Thymus (tissue), 11 donors: ENCODE measurements around the gene PNPLA7. TPM values are rescaled to one million over a fixed set of nuclear protein-coding genes. Genes with fewer than 3 reads are reported as not detected.

Source experiments
- DNase-seq, 9 donors: peaks; one replicate each; pipeline ENCODE4 v3.0.0-alpha.2; 2013; ENCODE audit warnings: low spot score in 9 of 9, low read depth in 6 of 9, missing footprints in 1 of 9
- H3K27ac ChIP-seq, 2 donors: one replicate each; pipeline ENCODE4 v1.5.1; 2013; ENCODE audit warnings: control low read depth in 1 of 2, low read depth in 1 of 2, low read length in 1 of 2, mild to moderate bottlenecking in 1 of 2, moderate library complexity in 1 of 2
- H3K27me3 ChIP-seq, 2 donors: one replicate each; pipeline ENCODE4 v1.5.1; 2013; ENCODE audit warnings: low read length in 1 of 2; ENCODE audit not compliant: control insufficient read depth in 2 of 2, insufficient read depth in 1 of 2
- H3K36me3 ChIP-seq, 2 donors: one replicate each; pipeline ENCODE4 v1.5.1; 2013; ENCODE audit warnings: low read length in 1 of 2, mild to moderate bottlenecking in 1 of 2, moderate library complexity in 1 of 2; ENCODE audit not compliant: control insufficient read depth in 2 of 2, insufficient read depth in 2 of 2
- H3K4me1 ChIP-seq, 2 donors: one replicate each; pipeline ENCODE4 v1.5.1; 2013; ENCODE audit warnings: low read length in 2 of 2; ENCODE audit not compliant: control insufficient read depth in 2 of 2, insufficient read depth in 2 of 2
- H3K4me3 ChIP-seq, 2 donors: one replicate each; pipeline ENCODE4 v1.5.1; 2013; ENCODE audit warnings: low read length in 2 of 2, control low read depth in 1 of 2, mild to moderate bottlenecking in 1 of 2
- H3K9me3 ChIP-seq, 2 donors: one replicate each; pipeline ENCODE4 v1.5.1; 2013; ENCODE audit warnings: low read length in 1 of 2, mild to moderate bottlenecking in 1 of 2; ENCODE audit not compliant: control insufficient read depth in 2 of 2, insufficient read depth in 1 of 2
- WGBS: extraction: QIAGEN DNeasy Blood & Tissue Kit; methylation state at CpG from one replicate; pipeline ENCODE4 v1.1.7; 2013; 5-methylcytosine and 5-hydroxymethylcytosine counted together
- polyA plus RNA-seq: library from polyadenylated mRNA; stranded (reverse); fragments of 200-250 nt; gene quantifications from one replicate; pipeline ENCODE4 v1.2.3, GENCODE V29; 2013
- total RNA-seq: library from RNA; stranded (reverse); fragments of 120-200 nt; gene quantifications from one replicate; pipeline ENCODE4 v1.2.4, GENCODE V29; 2013
- donor health status: healthy.

Gene PNPLA7
- total and polyA plus RNA-seq, 2 donors, result 1.6 to 11.5 TPM

DNA sequence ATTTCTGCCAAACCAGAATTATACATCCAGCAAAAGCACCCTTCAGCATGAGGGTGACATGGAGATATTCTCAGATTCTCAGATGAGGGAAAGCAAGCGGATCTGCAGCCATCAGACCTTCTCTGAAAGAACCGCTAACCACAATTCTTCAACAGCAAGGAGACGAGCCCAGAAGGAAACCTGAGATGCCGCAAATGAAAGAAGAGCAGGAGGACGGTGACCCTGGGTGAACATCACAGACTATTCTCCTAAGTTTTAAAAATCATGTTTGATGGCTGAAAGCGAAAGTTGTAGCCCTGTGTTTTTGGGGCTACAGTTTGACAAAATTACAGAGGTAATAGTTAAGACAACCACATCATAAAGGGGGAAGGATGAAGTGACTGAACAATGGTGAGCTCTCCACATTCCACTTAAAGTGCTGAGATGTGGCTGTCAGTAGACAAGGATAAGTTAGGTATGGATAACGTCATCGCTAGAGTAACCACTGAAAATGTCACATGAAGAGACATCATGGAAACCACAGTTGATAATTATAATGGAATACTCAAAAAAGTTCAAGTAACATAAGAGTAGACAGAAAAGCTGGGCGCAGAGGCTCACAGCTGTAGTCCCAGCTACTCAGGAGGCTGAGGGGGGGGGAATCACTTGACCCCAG is 59.5 kb downstream of the PNPLA7 start:
- DNase-seq, result no peak
- H3K36me3 ChIP-seq, result no peaks in the 10 kb centered on the region

DNA sequence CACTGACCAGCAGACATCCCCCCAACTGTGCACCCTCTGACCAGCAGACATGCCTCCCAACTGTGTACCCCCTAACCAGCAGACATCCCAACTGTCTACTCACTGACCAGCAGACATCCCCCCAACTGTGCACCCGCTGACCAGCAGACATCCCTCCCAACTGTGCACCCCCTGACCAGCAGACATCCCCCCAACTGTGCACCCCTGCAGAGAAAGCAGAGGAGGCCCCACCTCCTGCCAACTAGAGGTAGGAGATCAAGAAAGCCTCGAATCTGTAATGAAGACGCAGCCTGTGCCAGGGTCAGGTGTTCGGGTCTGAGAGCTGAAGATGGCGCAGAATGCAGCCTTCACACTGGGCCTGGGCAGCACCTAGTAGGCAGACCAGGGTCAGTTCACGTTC is 61.3 kb downstream of the PNPLA7 start:
- WGBS, result 95% methylated on average over 6 of the region's 6 CpGs
- Histone ChIP-seq H3K27ac (no peak overlapping the region), H3K4me1 (peaks cover 0 to 14% of the 10 kb centered on the region in 2 donors), H3K27me3 (no peaks in the 10 kb centered on the region), H3K36me3 (no peaks in the 10 kb centered on the region), H3K9me3 (peaks cover 0 to 6% of the 10 kb centered on the region in 2 donors), H3K4me3 (no peak overlapping the region)
- no peak for DNase-seq

More for the DNA sequence above, 59.5 kb downstream of the PNPLA7 start:
- no peaks in the 10 kb centered on the region for H3K27me3 ChIP-seq
- no peak overlapping the region for H3K4me3 ChIP-seq
- H3K9me3 ChIP-seq, result peaks cover 0 to 6% of the 10 kb centered on the region in 2 donors
- H3K27ac ChIP-seq, result no peak overlapping the region
- H3K4me1 ChIP-seq, result peaks cover 0 to 14% of the 10 kb centered on the region in 2 donors
- WGBS, result 83% methylated on average over 9 of the region's 9 CpGs

DNA sequence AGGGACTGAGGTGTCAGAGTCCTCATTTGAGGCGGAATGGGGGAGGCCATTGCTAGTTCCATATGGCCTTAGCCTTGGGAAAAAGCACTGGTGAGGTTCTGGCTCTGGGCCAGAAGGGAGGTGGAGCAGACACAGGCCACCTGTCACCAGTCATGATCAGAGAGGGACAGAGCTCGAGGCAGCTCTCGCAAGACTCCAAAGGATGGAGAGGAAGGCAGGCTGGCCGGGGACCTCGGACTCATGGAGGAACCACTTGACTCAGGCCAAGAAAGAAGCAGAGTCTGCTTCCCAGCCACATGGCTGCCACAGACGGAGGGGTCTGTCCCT is 61.9 kb downstream of the PNPLA7 start:
- no peak for DNase-seq
- H3K4me3 ChIP-seq, result no peak overlapping the region
- no peaks in the 10 kb centered on the region for H3K27me3 ChIP-seq
- peaks cover 0 to 14% of the 10 kb centered on the region in 2 donors for H3K4me1 ChIP-seq
- no peak overlapping the region for H3K27ac ChIP-seq
- peaks cover 0 to 4% of the 10 kb centered on the region in 2 donors for H3K9me3 ChIP-seq
- 95% methylated on average over 6 of the region's 6 CpGs for WGBS
- no peaks in the 10 kb centered on the region for H3K36me3 ChIP-seq

DNA sequence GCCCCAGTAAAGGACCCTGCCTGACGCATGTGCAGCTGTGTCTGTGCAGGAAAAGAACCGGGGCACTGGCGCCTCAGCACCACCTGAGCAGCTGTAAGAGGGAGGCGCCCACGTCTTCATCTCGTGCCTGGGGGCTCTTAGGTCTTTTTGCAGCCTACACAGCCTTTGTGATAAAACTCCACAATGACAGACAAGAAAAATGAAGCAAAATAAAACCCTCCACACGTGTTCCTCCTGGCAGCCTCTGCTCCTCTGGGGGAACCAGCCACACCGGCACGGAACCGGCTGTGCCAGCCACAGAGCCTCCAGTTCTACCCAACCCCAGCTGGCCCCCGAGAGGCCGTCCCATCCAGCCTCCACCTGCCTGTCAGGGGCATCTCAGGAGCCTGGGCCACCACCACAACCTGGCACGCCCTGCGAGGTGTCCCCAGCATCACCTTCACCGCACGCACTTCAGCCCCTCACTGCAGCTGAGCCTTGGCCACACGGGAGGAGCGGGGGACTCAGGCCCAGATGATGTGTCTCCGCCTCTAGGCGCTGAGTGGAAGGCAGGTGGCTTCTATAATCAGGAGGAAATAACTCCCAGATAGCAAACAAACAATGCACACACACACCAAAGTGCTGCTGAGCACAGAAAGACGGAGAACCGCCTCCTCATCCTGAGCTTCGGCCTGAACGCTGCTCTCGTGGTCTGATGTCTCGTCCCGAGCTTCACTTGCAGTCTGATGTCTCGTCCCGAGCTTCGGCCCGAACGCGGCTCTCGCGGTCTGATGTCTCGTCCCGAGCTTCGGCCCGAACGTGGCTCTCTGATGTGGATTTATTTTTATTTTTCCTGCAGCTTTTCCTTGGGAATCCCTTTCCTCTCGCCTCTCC is 62.5 kb downstream of the PNPLA7 start:
- H3K36me3 ChIP-seq, result no peaks in the 10 kb centered on the region
- no peaks in the 10 kb centered on the region for H3K9me3 ChIP-seq
- H3K4me3 ChIP-seq, result no peak overlapping the region
- H3K27me3 ChIP-seq, result no peaks in the 10 kb centered on the region
- peak overlapping the region in 1 of 2 donors; percentile 64 for H3K27ac ChIP-seq
- DNase-seq, result peak in 2 of 9 donors; percentile 18 to 45
- WGBS, result 93% methylated on average over 41 of the region's 41 CpGs
- peaks cover 0 to 14% of the 10 kb centered on the region in 2 donors for H3K4me1 ChIP-seq

- H3K4me3 ChIP-seq, result no peak overlapping the region
- H3K36me3 ChIP-seq, result no peaks in the 10 kb centered on the region
- H3K27me3 ChIP-seq, result peaks cover 0 to 5% of the 10 kb centered on the region in 2 donors
- peak overlapping the region in 1 of 2 donors; percentile 32 for H3K27ac ChIP-seq
- H3K9me3 ChIP-seq, result no peaks in the 10 kb centered on the region
- 93% methylated on average over 35 of the region's 35 CpGs for WGBS
- H3K4me1 ChIP-seq, result peaks cover 0 to 18% of the 10 kb centered on the region in 2 donors
- DNase-seq, result no peak
These were observed 63.4 kb downstream of the PNPLA7 start for GRCh38 chr9:137486545-137487453.

- no peak overlapping the region for H3K4me3 ChIP-seq
- H3K27me3 ChIP-seq, result peaks cover 0 to 5% of the 10 kb centered on the region in 2 donors
- no peaks in the 10 kb centered on the region for H3K36me3 ChIP-seq
- no peak overlapping the region for H3K27ac ChIP-seq
- no peaks in the 10 kb centered on the region for H3K9me3 ChIP-seq
- H3K4me1 ChIP-seq, result peaks cover 0 to 18% of the 10 kb centered on the region in 2 donors
- 97% methylated on average over 15 of the region's 15 CpGs for WGBS
- no peak for DNase-seq
These were observed 64.1 kb downstream of the PNPLA7 start for GRCh38 chr9:137486141-137486490.

DNA sequence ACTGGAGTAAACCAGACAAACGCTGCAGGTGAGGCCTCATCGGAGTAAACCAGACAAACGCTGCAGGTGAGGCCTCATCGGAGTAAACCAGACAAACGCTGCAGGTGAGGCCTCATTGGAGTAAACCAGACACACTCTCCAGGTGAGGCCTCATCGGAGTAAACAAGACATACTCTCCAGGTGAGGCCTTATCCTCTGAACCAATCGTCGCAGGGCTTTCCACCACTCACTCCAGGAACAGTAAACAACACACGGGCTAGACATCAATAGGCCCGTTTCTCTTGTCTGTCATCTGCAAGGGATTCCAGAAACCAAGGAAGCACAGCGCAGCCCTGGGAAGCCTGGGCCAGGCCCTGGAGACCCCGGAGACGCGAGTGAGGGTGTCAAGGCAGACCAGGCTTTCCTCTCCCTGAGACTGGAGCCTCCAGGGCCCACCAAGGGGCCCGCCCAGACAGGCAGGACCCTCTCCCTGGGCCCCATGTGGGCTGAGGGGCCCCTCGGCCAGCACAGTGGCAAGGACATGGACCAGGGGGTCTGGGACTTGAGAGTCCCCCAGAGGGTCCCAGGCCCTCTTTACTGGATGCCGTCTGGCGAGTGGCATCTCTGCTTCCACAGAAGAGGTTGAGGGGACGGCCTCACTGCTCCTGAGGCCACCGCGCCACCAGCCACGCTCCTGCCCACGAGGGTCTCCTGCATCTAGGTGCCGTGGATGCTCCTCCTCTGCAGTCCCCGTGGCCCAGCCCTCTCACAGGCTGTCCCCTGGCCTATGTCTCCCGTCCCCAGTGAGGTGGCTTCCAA is 64.7 kb downstream of the PNPLA7 start:
- no peak overlapping the region for H3K4me3 ChIP-seq
- DNase-seq, result no peak
- H3K36me3 ChIP-seq, result no peaks in the 10 kb centered on the region
- no peak overlapping the region for H3K27ac ChIP-seq
- WGBS, result 94% methylated on average over 26 of the region's 26 CpGs
- H3K4me1 ChIP-seq, result peaks cover 0 to 18% of the 10 kb centered on the region in 2 donors
- H3K27me3 ChIP-seq, result peaks cover 0 to 5% of the 10 kb centered on the region in 2 donors
- no peaks in the 10 kb centered on the region for H3K9me3 ChIP-seq

- no peak for DNase-seq
- H3K27ac ChIP-seq, result no peak overlapping the region
- peaks cover 0 to 5% of the 10 kb centered on the region in 2 donors for H3K27me3 ChIP-seq
- H3K36me3 ChIP-seq, result no peaks in the 10 kb centered on the region
- H3K9me3 ChIP-seq, result no peaks in the 10 kb centered on the region
- H3K4me1 ChIP-seq, result peaks cover 0 to 18% of the 10 kb centered on the region in 2 donors
- H3K4me3 ChIP-seq, result no peak overlapping the region
- 96% methylated on average over 27 of the region's 27 CpGs for whole genome bisulfite sequencing
These were observed 65.5 kb downstream of the PNPLA7 start for GRCh38 chr9:137484551-137485315.
